Skeletal muscle tissue (tissue), 4 donors: ENCODE measurements around the gene IRF5. TPM values are rescaled to one million over a fixed set of nuclear protein-coding genes. Genes with fewer than 3 reads are reported as not detected.
A peak's percentile ranks its signal among the peaks of the same experiment; 100 is the strongest.
"Not testable (repeated sequence)": the region's sequence is repeated elsewhere in the genome, so short reads cannot be mapped to it uniquely, and the experiment has no call there.

Experiments
- H3K27ac ChIP-seq: one replicate; pipeline ENCODE4 v1.7.0; 2013; ENCODE audit warnings: mild to moderate bottlenecking, low read depth, low read length, inconsistent platforms
- H3K27me3 ChIP-seq, 3 donors: one replicate each; pipeline ENCODE4 v1.7.0; 2013; ENCODE audit warnings: low read length in 3 of 3; ENCODE audit not compliant: control insufficient read depth in 3 of 3, insufficient read depth in 3 of 3
- H3K36me3 ChIP-seq, 3 donors: one replicate each; pipeline ENCODE4 v1.7.0; 2013; ENCODE audit warnings: low read length in 3 of 3; ENCODE audit not compliant: control insufficient read depth in 3 of 3, insufficient read depth in 3 of 3
- H3K4me1 ChIP-seq, 3 donors: one replicate each; pipeline ENCODE4 v1.7.0; 2013; ENCODE audit warnings: low read length in 3 of 3, mild to moderate bottlenecking in 3 of 3; ENCODE audit not compliant: control insufficient read depth in 3 of 3, insufficient read depth in 3 of 3
- H3K4me3 ChIP-seq, 3 donors: one replicate each; pipeline ENCODE4 v1.7.0; 2013; ENCODE audit warnings: low read length in 3 of 3
- H3K9ac ChIP-seq, 3 donors: one replicate each; pipeline ENCODE4 v1.7.0; 2013; ENCODE audit warnings: low read length in 3 of 3, mild to moderate bottlenecking in 3 of 3, moderate library complexity in 2 of 3, low read depth in 1 of 3
- H3K9me3 ChIP-seq, 3 donors: one replicate each; pipeline ENCODE4 v1.7.0; 2013; ENCODE audit warnings: low read length in 3 of 3; ENCODE audit not compliant: control insufficient read depth in 3 of 3
- total RNA-seq: library from RNA; depleted of rRNA; stranded (reverse); fragments of >200 nt; gene quantifications from one replicate; pipeline ENCODE4 v1.2.3, GENCODE V29; 2014
- donor health status: Osteomylitis.

The IRF5 gene
- total RNA-seq, 1 donor from 2014 or later: 2.6 TPM

DNA sequence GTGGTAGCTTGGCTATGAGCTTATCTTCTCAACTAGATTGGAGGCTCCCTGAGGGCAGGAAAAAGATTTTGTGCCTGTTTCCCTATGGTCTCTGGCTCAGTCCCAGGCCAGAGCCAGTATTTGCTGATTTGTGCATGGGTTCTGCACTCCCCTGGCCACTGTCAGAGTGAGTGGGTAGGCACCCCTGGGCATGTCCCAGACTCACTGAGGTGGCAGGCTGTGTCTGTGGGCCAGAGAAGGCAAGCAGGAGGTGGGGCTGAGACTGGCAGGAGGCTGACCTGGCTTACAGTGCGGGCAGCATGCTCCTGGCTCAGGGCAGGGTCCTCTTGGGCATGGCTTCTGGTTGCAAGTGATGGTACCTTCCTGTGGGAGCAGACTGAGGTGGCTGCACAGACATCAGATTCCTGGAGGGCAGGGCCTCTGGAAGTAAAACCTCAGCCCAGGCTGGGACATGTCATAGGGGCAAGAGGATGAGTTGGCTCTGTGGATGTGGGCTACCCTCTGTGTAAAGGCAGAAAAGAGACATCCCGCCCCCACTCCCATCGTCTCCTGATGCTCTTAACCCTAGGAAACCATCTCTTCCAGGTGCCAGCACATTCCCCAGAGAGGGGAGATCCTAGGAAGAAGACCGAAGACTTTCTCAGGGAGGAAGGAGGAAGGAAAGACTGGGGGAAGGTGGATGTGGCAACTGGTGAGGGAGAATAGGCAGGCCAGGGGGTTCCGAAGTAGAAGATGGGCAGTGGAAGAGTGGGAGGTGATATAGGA lies 31.5 kb upstream of the IRF5 start:
- H3K27me3 ChIP-seq: peaks cover 29 to 43% (median 31%) of the 10 kb centered on the region in 3 donors
- no peaks in the 10 kb centered on the region for H3K9me3 ChIP-seq
- no peak overlapping the region for H3K4me3 ChIP-seq
- peaks cover 0 to 2% (median 0%) of the 10 kb centered on the region in 3 donors for H3K4me1 ChIP-seq
- H3K27ac ChIP-seq: no peak overlapping the region
- H3K36me3 ChIP-seq: no peaks in the 10 kb centered on the region
- H3K9ac ChIP-seq: no peak overlapping the region

GRCh38 chr7:128906766-128907559 lies 30.8 kb upstream of the IRF5 start:
- Histone ChIP-seq H3K4me3 (no peak overlapping the region), H3K4me1 (peaks cover 0 to 2% (median 2%) of the 10 kb centered on the region in 3 donors), H3K27me3 (peaks cover 34 to 50% (median 36%) of the 10 kb centered on the region in 3 donors), H3K9ac (no peak overlapping the region), H3K36me3 (no peaks in the 10 kb centered on the region), H3K9me3 (no peaks in the 10 kb centered on the region), H3K27ac (no peak overlapping the region)

DNA sequence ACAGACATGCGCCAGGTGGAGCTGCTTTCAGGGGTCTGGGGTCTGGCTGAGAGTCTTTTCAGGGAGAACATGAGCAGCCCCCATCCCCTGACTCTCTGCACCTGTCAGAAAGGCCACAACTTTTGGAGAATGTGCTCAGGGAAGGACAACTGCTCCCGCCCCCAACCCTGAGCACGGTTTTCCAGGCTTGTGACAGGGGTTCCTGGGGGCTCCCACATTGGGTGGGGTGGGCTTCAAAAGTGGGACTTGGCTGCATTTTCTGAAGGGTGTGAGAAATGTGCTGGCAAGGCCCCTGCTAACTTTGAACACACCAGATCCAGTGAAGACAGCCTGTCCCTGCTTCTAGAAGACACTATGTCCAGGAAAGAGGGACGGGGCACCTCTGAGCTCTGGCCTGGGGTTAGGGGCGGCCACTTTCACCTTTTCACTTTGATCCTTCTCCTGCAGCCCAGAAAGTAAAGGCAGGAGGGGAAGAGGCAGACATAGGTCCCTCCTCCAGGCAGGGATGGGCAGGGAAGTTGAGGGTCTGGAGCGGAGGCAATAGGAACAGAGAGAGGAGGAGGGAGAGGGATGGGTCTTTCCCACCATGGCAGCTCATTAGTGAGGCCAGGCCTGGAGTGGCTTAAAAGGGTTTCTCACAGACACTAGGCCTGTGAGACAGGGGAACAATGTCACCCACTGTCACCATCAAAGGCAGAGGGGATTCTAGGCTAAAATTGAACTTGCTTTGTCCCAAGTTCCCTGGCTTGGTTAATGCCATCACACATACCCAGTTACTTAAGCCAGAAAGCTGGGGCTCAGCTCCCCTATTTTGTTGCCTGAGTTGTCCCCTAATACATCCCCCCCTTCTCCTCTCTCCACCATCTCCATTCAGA lies 28.7 kb upstream of the IRF5 start:
- Histone ChIP-seq H3K27me3 (peaks cover 35 to 49% (median 43%) of the 10 kb centered on the region in 3 donors), H3K4me3 (no peak overlapping the region), H3K4me1 (peaks cover 0 to 2% (median 2%) of the 10 kb centered on the region in 3 donors), H3K27ac (no peak overlapping the region), H3K9ac (no peak overlapping the region), H3K36me3 (no peaks in the 10 kb centered on the region), H3K9me3 (no peaks in the 10 kb centered on the region)

DNA sequence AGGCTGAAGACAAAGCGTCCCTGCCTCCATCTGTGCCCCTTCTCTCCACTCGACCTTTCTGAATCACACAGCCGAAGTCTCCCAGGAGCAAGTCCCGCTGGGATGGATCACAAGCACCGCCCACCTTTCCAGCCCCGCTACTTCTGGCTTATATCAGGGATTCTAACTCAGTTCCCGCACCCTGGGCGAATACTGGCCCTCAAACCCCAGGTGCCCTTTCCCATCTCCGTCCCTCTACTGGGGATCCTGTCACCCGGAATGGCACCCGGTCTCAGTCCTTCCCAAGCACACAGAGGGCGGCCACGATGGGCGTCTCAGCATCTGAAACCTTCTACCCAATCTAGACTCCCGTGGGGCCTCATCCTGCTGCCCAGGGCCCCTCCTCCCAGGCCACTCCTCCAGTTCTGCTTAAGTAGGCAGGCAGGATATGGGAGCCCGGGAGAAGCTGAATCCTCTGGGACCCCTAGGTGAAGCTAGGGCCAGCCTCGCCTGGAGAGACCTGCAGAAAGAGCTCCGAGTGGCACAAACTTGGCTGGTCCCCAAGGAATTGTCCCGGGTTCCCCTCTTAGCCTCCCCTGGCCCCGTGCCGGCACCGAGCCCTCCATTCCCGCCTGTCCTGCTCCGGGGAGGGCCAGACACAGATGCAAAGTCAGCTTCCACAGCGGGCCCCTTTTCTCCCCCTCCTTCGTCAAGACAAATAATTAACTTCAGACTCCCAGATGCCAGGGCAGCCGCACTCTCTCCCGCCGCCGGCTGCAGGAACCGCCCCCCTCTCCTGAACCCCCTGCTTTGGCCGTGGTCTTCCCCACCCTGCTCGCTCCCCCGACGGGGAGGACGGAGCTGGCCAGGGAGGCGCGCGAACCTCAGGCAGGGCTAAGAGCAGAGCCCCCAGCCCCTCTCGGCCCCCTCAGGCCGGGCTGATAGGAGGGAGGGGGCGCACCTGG lies 27.8 kb upstream of the IRF5 start:
- no peaks in the 10 kb centered on the region for H3K36me3 ChIP-seq
- H3K4me1 ChIP-seq: peaks cover 0 to 2% (median 2%) of the 10 kb centered on the region in 3 donors
- peak overlapping the region in 1 of 3 donors; percentile 29 for H3K4me3 ChIP-seq
- peaks cover 43 to 52% (median 52%) of the 10 kb centered on the region in 3 donors for H3K27me3 ChIP-seq
- H3K9me3 ChIP-seq: no peaks in the 10 kb centered on the region
- H3K9ac ChIP-seq: peak overlapping the region; percentile 10 to 40 (median 14)
- H3K27ac ChIP-seq: peak overlapping the region; percentile 25

GRCh38 chr7:128910569-128910945 lies 27.2 kb upstream of the IRF5 start, which contains the start of gene KCP:
KCP (minus strand) TSS chr7:128910709; CDS start chr7:128910676, 33 bp downstream.
- Histone ChIP-seq H3K9ac (peak within 1 kb of the TSS; percentile 10 to 40 (median 14)), H3K4me3 (peak within 1 kb of the TSS in 1 of 3 donors; percentile 29), H3K9me3 (no peaks in the 10 kb centered on the region), H3K27ac (peak within 1 kb of the TSS; percentile 25), H3K27me3 (peaks cover 46 to 57% (median 56%) of the 10 kb centered on the region in 3 donors), H3K36me3 (no peaks in the 10 kb centered on the region), H3K4me1 (peaks cover 0 to 6% (median 2%) of the 10 kb centered on the region in 3 donors)

- H3K27me3 ChIP-seq: peaks cover 51 to 65% (median 60%) of the 10 kb centered on the region in 3 donors
- peak overlapping the region; percentile 47 for H3K27ac ChIP-seq
- H3K9ac ChIP-seq: peak overlapping the region in 1 of 3 donors; percentile 16
- H3K4me3 ChIP-seq: no peak overlapping the region
- no peaks in the 10 kb centered on the region for H3K36me3 ChIP-seq
- H3K4me1 ChIP-seq: peaks cover 0 to 6% (median 2%) of the 10 kb centered on the region in 3 donors
- H3K9me3 ChIP-seq: no peaks in the 10 kb centered on the region
Observed at GRCh38 chr7:128911423-128912031, 26.2 kb upstream of the IRF5 start.

DNA sequence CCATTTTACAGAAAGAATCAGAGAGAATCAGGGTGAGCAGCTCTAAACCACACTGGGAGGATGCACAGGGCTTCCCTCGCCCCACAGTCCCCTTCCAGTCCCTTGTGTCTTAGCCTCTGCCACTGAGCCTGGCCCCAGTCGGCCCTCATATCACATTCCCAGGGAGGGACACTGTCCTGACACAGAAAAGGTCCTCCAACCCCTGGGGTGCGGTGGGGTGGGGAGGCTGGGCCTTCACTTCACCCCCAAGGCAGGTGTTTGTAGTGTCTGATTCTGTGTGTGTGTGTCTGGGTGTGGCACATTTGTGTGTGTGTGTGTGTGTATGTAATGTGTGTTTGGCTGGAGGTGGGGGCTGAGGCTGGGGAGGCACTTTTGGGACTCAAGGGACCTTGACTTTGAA lies 25.4 kb upstream of the IRF5 start:
- peaks cover 47 to 66% (median 65%) of the 10 kb centered on the region in 3 donors for H3K27me3 ChIP-seq
- no peak overlapping the region for H3K9ac ChIP-seq
- H3K27ac ChIP-seq: no peak overlapping the region
- H3K4me3 ChIP-seq: no peak overlapping the region
- H3K4me1 ChIP-seq: peaks cover 0 to 6% (median 2%) of the 10 kb centered on the region in 3 donors
- no peaks in the 10 kb centered on the region for H3K9me3 ChIP-seq
- H3K36me3 ChIP-seq: no peaks in the 10 kb centered on the region

DNA sequence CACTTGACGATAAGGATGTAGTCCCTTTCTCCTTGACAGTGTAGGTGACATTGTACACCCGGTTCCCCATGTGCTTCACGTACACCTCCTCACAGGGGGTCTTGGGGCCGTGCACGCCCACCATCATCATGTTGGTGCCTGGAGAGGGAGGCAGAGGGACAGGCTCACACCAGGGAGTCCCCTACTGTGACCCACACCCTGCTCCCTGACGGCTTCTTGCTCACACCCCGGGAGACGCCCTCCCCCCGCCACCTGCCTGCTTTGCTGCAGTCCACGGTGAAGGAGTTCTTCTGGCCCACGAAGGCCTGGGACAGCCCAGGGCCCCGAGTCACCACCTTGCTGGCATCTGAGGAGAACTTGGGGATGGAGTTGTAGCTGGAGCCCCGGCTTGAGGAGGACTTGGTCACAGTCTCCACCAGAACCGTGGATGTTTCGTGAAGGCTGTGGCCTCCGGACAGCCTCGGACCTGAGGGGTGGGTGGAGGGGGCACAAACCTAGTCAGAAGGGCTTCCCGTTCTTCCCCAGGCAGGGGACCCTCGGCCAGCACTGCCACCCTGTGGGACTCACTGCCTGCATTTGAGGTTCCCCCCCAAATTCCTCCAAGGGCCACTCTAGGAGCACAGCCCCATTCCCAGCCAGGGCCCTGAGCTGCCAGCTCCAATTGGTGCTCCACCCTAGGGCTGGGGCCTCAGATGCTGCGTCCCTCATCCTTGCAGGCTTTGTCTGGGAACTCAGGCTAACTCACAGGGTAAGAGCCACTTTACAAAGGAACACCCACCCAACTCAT lies 24.8 kb upstream of the IRF5 start:
- H3K27ac ChIP-seq, H3K9me3 ChIP-seq, H3K36me3 ChIP-seq, H3K4me1 ChIP-seq, H3K9ac ChIP-seq, H3K4me3 ChIP-seq: not testable (repeated sequence)
- H3K27me3 ChIP-seq: peaks cover 46 to 66% (median 65%) of the 10 kb centered on the region in 3 donors
